Embryonic facial prominence (tissue), 1 donor: ENCODE data around the gene PIGC.

Experiments
- DNase-seq: peaks from one replicate; pipeline ENCODE4 v3.0.0-alpha.2; 2016; ENCODE audit errors: extremely low spot score

Gene PIGC

DNA sequence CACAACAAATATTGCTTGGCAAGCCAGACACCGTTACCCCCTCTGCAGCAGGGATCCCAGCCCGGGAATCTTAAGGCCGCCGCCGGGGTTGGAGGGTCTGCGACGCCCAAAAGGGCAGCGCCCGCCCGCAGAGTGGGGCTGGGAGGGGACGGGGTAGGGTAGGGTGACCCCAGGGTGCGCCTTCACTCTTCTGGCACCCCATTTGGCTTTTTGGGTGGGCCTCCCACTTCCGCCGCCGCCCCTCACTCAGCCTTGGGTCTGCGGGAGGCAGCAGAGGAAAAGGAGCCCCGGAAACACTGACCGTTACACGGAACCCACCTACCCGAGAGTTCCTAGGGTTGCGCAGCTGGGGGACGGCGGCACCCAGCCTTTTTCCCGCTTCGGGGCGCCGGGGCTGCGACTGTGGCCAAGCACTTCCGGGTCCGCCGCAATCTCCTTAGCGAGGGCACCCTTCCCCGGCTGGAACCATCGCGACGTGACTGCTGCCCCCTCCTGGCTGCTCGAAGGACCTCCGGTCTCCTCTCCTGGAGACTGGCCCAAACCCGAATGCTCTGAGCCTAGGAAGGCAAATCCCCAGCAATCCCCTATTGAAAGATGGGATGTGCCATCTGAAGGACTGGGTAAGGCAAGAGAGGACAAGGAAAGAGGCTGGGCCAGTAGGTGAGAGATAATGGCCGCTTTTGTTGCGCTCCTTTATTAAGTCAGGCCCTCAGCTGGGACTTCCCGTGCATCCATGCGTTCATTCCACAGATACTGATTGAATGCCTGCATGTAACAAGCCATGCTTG lies at the start of gene PIGC:
Gene PIGC, minus strand, starts transcription at position 404 of the 788 bp plus-strand sequence. CDS start 1,447 bp downstream, outside the sequence.
- DNase-seq: peak; percentile 85

- no peak for DNase-seq
These were observed 48.6 kb upstream of the PIGC start for GRCh38 chr1:172492421-172492820.

DNA sequence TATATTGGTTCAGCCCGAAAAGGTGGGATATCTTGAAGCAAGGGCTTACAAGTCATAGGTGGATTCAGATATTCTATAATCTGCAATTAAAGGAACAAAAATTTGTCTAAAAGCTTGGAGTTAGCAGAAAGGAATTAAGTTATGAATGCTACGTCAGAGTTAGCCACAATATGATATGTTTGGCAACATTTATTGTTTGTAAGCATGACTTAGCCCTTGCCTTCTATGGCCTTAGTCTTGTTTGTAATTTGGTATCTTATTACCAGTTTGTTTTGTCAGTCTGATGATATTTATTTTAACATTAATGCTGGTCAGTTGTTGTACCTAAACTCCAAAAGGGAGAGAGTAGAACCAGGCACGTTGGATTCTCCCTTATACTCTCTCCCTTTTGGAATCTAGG lies 46.0 kb upstream of the PIGC start:
- DNase-seq: no peak

DNA sequence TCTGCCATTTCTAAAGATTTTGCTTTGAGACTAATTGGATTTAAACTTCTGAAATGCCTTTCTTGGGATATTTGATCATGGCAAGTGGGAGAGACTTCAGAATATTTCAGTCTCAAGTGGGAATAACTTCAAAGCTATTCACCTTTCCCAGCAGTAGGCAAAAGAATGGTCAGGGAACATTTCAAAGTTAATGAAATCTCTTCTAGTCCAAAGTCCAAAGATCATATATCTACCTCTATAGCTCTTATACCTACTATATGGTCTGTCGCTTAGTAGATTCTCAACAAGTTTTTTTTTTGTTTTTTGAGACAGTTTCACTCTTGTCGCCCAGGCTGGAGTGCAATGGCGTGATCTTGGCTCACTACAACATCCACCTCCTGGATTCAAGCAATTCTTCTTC lies 44.5 kb upstream of the PIGC start:
- DNase-seq: no peak

- no peak for DNase-seq
These were observed 43.7 kb upstream of the PIGC start for GRCh38 chr1:172487550-172487949.

DNA sequence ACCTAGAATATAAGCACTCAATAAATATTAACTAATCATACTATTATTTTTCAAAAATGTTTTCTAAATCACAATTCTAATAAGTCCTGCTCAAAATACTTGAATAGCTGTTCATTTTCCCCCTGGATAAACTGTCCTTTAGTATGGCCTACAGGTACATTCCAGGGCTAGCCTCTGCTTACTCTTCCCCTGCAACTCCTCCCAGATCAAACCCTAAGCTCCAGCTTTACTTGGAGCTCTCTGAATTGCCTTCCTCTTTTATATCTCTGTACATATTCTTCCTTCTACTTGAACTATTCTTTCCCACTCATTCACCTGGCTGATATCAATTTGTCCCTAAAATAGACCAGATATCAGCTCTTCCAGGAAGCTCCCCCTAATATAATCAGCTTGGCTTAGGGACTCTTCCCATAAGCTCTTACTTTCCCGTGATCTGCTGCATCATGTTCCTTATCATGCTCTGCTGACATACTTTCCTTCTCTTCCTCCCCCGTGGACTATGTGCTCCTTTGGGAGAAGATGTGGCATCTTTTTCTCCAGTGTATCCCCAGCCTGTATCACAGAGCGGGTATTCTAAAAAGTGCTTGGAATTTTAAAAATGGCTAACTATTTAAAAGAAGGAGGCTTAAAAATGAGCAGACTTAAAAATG lies 43.1 kb upstream of the PIGC start:
- DNase-seq: no peak

- no peak for DNase-seq
These were observed 41.8 kb upstream of the PIGC start for GRCh38 chr1:172485626-172486025.

DNA sequence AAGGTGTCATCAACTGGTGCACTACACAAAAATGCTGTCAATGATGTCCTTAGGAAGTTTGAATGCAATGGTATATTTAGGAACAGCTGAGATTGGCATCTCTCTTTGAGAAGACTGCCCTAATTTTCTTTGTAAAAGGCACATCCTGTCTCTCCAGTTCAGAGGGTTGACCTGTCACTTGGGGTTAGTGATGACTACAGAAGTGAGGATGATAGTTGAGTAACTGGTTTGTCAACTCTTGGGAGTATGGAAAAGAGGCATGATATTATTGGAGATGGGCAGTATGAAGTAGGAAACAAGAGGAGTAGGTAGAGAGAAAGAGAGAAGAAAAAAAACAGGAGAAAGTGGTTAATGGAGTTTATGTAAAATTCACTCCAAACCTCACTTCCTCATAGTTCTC lies 40.4 kb upstream of the PIGC start:
- DNase-seq: no peak

DNA sequence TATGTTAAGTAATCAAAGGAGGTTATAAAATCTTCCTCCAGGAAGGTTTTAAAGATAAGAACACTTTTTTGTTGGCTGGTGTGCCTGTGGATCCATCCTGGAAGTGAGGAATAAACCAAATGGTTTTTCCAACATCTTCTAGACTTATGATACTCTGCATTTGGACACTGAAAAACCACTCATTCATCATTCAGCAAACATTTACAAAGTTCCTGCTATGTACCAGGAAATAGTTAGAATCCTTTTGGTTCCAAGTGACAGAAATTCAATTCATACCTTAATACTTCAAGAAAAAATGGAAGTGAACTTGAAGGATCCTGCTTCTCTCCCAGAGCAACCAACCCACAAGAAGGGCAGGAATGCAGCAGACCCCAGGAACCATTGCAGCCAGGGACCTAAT lies 39.6 kb upstream of the PIGC start:
- no peak for DNase-seq

- DNase-seq: no peak
These were observed 38.2 kb upstream of the PIGC start for GRCh38 chr1:172482044-172482443.

DNA sequence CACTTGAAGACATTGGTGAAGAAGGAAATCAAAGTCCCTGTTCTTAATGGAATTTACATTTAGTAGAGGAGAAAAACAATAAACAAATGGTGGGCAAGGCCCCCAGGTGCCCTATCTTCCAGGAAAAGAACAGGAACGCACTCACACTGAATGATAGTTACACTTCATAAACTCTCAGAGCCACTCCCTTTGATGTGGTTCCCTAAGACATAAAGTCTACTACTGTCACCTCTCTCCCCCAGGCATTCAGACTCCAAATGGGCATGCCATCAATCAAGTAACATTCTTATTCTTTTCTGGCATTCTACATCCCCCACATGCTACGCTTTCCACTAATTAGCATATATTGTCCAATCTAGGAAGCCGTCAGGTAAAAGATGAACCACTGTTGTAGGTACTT lies 36.6 kb upstream of the PIGC start:
- DNase-seq: no peak

DNA sequence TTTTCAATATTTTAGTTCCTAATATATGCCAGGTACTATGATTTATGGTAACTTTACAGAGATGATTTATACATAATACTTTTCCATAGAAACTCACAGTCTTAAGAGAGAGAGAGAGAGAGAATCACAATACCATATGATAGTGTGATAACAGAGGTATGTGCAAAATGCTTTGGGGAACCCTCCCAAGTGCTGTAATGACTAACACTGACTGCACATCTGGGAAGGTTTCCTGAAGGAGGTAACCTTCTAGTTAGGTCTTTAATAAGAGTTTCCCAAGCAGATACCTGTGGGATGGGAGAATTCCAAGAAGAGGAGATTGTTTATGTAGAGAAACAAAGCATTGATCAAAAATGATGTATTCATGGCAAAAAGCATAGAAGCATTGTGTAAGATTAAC lies 34.6 kb upstream of the PIGC start:
- DNase-seq: no peak

DNA sequence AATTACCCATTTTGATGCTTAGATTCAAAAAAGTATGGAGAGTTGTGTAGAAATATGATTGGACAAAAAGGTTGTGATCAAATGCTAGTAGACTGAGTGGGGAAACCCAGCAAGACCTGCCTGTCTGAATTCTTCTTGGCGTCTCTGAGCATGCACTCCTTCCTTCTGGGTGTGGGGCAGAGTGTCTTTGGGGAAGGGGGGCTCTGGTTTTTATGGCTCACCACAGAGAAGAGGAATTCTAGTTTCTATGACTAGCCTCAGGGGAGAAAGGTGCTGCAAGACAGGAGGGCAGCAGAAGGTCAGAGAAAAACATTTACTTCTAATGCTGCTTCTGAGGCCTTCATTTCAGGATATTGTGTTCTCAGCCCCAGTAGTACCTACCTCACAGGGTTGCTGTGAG lies 33.9 kb upstream of the PIGC start:
- no peak for DNase-seq

DNA sequence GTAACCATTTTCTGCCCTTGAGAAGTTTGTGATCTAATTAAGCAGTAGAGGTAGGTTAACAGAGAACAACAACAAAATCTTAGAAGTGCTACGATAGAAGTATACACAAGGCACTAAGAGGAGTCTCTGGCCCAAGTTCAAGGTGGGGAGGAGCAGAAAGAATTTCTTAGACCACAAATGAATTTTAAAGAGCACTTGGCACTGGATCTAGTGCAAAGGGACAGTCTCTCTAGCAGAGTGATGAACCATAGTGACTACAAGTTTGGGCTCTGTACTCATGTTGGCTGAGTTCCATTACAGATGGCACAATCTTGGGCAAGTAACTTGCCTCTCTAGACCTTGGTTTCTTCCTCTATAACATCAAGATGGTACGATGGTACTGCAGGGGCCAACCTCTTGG lies 33.3 kb upstream of the PIGC start:
- no peak for DNase-seq

GRCh38 chr1:172476218-172476811 lies 32.4 kb upstream of the PIGC start:
- no peak for DNase-seq

DNA sequence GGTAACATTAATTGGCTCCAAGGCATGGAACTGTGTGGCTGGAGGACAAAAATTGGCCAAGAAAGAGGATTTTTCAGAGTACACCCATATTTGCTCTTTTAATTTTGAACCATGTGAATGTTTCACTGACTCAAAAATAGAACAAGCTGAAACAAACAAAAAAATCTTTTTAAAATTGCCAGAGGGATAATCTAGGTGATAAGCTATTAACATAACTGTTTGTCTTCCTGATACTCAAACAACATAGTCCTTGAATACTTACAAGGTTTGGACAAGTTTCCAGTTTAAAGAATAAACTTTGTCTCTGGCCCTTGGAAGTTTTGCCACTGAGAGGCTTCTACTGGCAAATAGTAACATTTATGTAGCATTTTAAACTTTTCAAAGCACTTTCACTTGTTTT lies 30.0 kb upstream of the PIGC start:
- no peak for DNase-seq

DNA sequence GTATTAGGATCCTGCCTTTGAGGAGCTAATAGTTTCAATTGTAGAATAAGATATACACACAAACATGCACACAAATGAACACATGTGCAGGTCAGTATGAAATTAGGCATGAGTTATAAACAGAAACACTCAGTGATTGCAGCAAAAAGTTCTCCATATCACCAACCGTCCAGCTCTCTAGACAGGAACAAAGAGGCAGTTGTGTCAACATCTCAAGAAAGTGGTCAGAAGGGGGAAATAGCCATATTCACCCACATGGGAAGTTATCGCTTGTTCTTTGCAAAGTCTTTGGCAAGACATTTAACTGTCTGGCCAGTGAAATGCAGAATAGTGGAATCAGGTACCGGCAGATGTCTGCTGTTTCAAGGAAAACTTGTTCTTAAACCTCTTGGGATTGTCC lies 29.4 kb upstream of the PIGC start:
- DNase-seq: no peak

DNA sequence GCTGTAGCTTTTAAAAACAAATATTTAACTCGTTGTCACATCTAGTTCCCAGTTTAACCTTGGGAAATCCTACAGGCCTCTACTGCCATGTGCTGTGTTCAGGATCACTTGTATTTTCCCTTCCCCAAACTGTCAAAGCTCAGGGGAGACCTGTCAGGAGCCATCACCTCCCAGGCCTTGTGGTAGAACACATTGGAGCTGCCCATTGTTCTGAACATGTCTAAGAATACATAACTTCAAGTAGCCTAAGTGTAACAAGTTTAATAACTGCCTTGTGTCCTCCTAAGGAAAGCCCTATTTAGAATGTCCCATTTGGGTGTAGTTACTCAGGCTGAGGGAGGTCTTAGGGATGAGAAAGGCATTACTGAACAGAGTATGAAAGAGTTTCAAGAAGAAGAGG lies 28.6 kb upstream of the PIGC start:
- DNase-seq: no peak

DNA sequence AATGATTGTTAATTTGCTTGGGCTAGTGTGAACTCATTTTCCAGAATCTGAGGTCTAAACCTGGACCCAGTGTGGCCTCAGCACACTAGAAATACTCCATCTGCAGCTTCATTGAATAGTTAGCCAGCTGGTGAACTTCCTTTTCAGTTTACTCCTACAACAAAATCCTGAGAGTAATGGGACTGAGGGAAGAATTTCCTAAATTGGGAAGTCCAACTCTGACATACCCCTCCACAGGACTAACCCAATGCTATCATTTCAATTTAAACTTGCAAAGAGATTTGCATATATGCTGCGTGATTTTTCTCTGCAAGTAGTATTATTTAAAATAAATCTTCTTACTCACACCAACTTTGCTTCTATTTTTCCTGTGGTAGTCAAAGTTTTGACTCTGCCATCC lies 27.8 kb upstream of the PIGC start:
- DNase-seq: no peak

GRCh38 chr1:172470149-172470548 lies 26.3 kb upstream of the PIGC start:
- no peak for DNase-seq

DNA sequence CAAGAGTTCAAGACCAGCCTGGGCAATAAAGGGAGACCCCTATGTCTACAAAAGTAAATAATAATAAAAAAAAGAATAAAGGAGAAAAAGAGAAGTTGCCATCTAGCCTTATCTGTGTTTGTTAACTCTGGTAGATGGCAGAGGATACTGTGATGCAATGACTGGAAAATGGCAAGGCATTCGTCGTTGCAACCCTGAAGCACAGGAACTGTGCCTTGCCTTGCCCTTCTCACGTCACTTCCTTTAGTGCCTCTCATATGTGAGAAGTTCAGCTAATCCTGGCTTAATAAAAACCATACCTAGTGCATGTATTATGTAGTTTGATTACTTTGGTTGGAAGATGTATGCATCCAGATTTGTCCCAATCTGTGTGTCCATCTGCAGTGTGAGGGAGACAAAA lies 25.8 kb upstream of the PIGC start:
- no peak for DNase-seq

- no peak for DNase-seq
These were observed 24.4 kb upstream of the PIGC start for GRCh38 chr1:172468296-172468695.

DNA sequence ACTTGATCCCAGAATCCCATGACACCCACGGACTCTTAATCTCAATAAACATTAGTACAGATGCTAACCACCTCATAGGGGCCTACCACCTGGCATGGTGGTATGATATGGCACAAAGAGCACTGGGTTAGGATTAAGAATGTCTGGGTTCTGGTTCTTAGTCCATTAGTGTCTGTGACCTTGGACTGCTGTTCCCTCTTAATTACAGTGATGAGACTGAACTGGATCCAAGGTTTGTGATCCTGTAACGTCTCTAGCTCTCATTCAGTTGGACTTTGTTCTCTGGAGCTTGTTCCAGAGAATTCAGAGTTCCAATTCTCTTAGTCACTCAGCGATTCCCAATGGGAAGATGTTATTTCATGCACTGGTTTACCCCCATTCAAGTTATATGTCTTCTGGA lies 23.6 kb upstream of the PIGC start:
- DNase-seq: no peak
